ENCODE measurements around the gene PPP1R12A.

Gene PPP1R12A

GRCh38 chr12:79935624-79936345 lies 888 bp upstream of the PPP1R12A start:
- no peak for DNase-seq (ENCODE audit: low read depth)

- no peak for DNase-seq (ENCODE audit: low read depth)
Observed at GRCh38 chr12:79934281-79935020, 446 bp downstream of the PPP1R12A start.

- DNase-seq (ENCODE audit: low read depth) = no peak
Observed at GRCh38 chr12:79933532-79934264, 1.2 kb downstream of the PPP1R12A start.

GRCh38 chr12:79933043-79933442 lies 1.9 kb downstream of the PPP1R12A start:
- DNase-seq (ENCODE audit: low read depth) = no peak

- DNase-seq (ENCODE audit: low read depth) = no peak
Observed at GRCh38 chr12:79932357-79932756, 2.5 kb downstream of the PPP1R12A start.

GRCh38 chr12:79929065-79929464 lies 5.8 kb downstream of the PPP1R12A start:
- DNase-seq (ENCODE audit: low read depth) = no peak

GRCh38 chr12:79927772-79928474 lies 7.0 kb downstream of the PPP1R12A start:
- DNase-seq (ENCODE audit: low read depth) = no peak

GRCh38 chr12:79926951-79927350 lies 7.9 kb downstream of the PPP1R12A start:
- DNase-seq (ENCODE audit: low read depth) = no peak

GRCh38 chr12:79925492-79925891 lies 9.4 kb downstream of the PPP1R12A start:
- DNase-seq (ENCODE audit: low read depth) = no peak

- DNase-seq (ENCODE audit: low read depth) = no peak
Observed at GRCh38 chr12:79921786-79922185, 13.1 kb downstream of the PPP1R12A start.

GRCh38 chr12:79920421-79921238 lies 14.3 kb downstream of the PPP1R12A start:
- no peak for DNase-seq (ENCODE audit: low read depth)

- no peak for DNase-seq (ENCODE audit: low read depth)
Observed at GRCh38 chr12:79919762-79920161, 15.1 kb downstream of the PPP1R12A start.

GRCh38 chr12:79916826-79917225 lies 18.1 kb downstream of the PPP1R12A start:
- no peak for DNase-seq (ENCODE audit: low read depth)

- DNase-seq (ENCODE audit: low read depth) = no peak
Observed at GRCh38 chr12:79911889-79912656, 22.8 kb downstream of the PPP1R12A start.

- DNase-seq (ENCODE audit: low read depth) = no peak
Observed at GRCh38 chr12:79908366-79908765, 26.5 kb downstream of the PPP1R12A start.

GRCh38 chr12:79901506-79901905 lies 33.4 kb downstream of the PPP1R12A start:
- no peak for DNase-seq (ENCODE audit: low read depth)

- DNase-seq (ENCODE audit: low read depth) = no peak
Observed at GRCh38 chr12:79900951-79901350, 33.9 kb downstream of the PPP1R12A start.

- no peak for DNase-seq (ENCODE audit: low read depth)
Observed at GRCh38 chr12:79900199-79900598, 34.7 kb downstream of the PPP1R12A start.

GRCh38 chr12:79897617-79898016 lies 37.3 kb downstream of the PPP1R12A start:
- DNase-seq (ENCODE audit: low read depth) = peak; percentile 97

GRCh38 chr12:79895804-79896203 lies 39.1 kb downstream of the PPP1R12A start:
- DNase-seq (ENCODE audit: low read depth) = no peak

GRCh38 chr12:79895071-79895470 lies 39.8 kb downstream of the PPP1R12A start:
- DNase-seq (ENCODE audit: low read depth) = no peak

Measured in HS-27A (cell line).